Brain microvascular endothelial cell (primary cell): ENCODE measurements around the gene TOR2A.

ENCODE experiments used
- DNase-seq: peaks from one replicate; pipeline ENCODE4 v3.0.0-alpha.2; 2020
- H3K27ac ChIP-seq: fragments of 250-450 bp; sonication (Bioruptor Pico); 2 replicates; pipeline ENCODE4 v1.5.1; 2020; ENCODE audit warnings: mild to moderate bottlenecking, moderate library complexity
- H3K27me3 ChIP-seq: fragments of 250-450 bp; sonication (Bioruptor Pico); replicated peaks from 2 replicates; pipeline ENCODE4 v1.5.1; 2020; ENCODE audit warnings: mild to moderate bottlenecking
- H3K36me3 ChIP-seq: fragments of 250-450 bp; sonication (Bioruptor Pico); replicated peaks from 2 replicates; pipeline ENCODE4 v1.5.1; 2020; ENCODE audit warnings: mild to moderate bottlenecking
- H3K4me3 ChIP-seq: 2 replicates; pipeline ENCODE4 v1.5.1; 2011; ENCODE audit warnings: low read depth, mild to moderate bottlenecking, control low read depth, low read length, moderate library complexity
- in situ Hi-C: cut with HindIII; loops from 2 replicates; pipeline ENCODE4 v1.10.0; 2017; ENCODE audit warnings: low sequenced_read_pairs, low pct_ligation_motif_present
- TF ChIP-seq, protein P1 (sequence below): IDR thresholded peaks from 2 replicates; pipeline ENCODE4 v1.5.1; 2011; ENCODE audit warnings: low read depth, mild to moderate bottlenecking, moderate library complexity, low read length, control low read depth, inconsistent platforms; ENCODE audit errors: missing control alignments

TOR2A gene

DNA sequence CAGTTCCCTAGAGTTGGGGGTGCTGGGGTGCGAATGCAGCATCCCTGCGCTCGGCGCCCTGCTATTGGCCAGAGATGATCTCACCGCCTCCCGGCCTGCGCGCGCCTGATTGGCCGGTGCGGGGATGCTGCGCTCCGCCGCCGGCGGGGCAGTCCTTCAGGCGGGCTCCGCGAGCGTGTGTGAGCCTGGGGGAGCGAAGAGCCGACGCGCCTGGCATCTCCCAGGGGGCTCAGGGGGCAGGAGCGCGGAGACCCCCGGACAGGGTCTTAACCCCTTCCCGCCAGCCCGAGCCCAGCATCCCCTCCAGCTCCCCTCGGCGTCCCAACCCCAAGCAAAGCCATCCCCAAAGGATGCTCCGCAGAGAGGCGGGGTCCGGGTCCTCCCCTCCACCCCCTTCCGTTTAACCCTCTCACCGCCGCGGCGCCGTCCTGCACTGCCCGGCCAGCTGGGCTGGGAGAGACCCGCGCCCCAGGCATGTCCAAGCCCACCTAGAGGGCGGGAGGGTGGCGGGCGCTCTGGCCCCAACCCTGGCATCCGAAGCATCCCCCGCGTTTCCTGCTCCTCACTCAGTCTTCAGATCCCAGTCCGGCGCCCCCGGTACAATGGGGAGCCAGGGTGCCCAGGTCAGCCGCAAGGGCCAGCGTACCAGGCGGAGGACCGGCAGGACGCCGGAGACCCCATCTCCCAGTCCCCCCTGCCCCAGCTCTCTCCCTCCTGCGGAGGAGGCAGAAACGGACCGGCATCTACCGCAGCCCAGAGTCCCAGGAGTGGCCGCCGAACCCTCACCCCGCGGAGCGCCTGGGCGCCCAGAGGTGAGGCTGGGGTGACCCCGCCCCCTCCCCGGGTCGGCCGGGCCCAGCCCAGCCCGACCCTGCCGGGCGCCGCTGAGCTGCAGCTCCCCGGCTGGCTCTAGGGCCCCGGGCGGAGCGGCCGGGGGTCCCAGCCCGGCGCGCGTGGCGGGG, 19.3 kb upstream of the TOR2A start:
- DNase-seq: no peak
- Histone ChIP-seq H3K27ac (no peak overlapping the region), H3K36me3 (no peaks in the 10 kb centered on the region), H3K4me3 (no peak overlapping the region), H3K27me3 (no peaks in the 10 kb centered on the region)
- in situ Hi-C loops: loop anchor here (25.0 kb wide), 1 partner anchor 108 kb away; the partner anchor contains the start of gene ENG
- TF ChIP-seq, protein P1, sequence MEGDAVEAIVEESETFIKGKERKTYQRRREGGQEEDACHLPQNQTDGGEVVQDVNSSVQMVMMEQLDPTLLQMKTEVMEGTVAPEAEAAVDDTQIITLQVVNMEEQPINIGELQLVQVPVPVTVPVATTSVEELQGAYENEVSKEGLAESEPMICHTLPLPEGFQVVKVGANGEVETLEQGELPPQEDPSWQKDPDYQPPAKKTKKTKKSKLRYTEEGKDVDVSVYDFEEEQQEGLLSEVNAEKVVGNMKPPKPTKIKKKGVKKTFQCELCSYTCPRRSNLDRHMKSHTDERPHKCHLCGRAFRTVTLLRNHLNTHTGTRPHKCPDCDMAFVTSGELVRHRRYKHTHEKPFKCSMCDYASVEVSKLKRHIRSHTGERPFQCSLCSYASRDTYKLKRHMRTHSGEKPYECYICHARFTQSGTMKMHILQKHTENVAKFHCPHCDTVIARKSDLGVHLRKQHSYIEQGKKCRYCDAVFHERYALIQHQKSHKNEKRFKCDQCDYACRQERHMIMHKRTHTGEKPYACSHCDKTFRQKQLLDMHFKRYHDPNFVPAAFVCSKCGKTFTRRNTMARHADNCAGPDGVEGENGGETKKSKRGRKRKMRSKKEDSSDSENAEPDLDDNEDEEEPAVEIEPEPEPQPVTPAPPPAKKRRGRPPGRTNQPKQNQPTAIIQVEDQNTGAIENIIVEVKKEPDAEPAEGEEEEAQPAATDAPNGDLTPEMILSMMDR: no peak

DNA sequence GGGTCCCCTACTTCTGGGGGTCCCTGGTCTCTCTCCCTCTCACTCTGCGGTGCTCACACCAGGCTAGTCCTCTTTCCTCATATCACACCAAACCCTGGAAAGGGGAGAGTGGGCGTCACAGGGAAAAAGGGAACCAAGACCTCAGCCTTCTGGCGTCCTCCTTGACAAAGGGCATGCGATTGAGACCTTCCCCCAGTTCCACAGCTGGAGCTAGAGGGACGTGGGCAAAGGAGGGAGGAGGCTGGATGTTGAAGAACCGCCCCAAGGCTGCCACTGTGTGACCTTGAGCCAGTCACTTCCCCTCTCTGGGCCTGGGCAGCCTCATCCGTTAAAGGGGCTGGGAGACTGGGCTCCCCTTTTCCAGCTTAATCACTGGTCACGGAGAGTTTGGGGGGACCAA, 18.5 kb upstream of the TOR2A start:
- no peaks in the 10 kb centered on the region for H3K36me3 ChIP-seq
- TF ChIP-seq, protein P1: no peak
- H3K27me3 ChIP-seq: no peaks in the 10 kb centered on the region
- no peak overlapping the region for H3K4me3 ChIP-seq
- no peak for DNase-seq
- H3K27ac ChIP-seq: no peak overlapping the region
- in situ Hi-C loops: loop anchor here (25.0 kb wide), 1 partner anchor 109 kb away; the partner anchor contains the start of gene ENG

DNA sequence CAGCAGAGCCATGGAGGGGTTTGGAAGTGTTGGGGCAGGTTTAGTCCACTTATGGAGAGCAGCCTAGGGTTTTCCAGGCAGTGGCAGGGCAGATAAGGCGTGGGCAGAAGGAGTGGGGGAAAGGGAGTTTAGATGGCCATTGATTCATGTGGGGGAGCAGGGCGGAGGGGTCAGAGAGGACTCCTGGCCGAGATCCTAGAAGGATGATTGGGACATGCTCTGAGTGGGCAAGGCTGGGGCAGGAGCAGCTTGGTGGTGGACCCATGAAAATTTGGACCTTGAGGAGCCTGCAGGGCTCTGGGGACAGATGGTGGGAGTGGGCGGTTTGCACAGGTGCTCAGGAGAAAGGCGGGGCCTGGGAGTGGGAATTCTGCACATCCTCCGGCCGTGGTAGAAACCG, 18.1 kb upstream of the TOR2A start:
- in situ Hi-C loops: loop anchor here (25.0 kb wide), 1 partner anchor 109 kb away; the partner anchor contains the start of gene ENG
- DNase-seq: no peak
- Histone ChIP-seq H3K36me3 (no peaks in the 10 kb centered on the region), H3K27me3 (no peaks in the 10 kb centered on the region), H3K27ac (no peak overlapping the region), H3K4me3 (no peak overlapping the region)
- TF ChIP-seq, protein P1: no peak

DNA sequence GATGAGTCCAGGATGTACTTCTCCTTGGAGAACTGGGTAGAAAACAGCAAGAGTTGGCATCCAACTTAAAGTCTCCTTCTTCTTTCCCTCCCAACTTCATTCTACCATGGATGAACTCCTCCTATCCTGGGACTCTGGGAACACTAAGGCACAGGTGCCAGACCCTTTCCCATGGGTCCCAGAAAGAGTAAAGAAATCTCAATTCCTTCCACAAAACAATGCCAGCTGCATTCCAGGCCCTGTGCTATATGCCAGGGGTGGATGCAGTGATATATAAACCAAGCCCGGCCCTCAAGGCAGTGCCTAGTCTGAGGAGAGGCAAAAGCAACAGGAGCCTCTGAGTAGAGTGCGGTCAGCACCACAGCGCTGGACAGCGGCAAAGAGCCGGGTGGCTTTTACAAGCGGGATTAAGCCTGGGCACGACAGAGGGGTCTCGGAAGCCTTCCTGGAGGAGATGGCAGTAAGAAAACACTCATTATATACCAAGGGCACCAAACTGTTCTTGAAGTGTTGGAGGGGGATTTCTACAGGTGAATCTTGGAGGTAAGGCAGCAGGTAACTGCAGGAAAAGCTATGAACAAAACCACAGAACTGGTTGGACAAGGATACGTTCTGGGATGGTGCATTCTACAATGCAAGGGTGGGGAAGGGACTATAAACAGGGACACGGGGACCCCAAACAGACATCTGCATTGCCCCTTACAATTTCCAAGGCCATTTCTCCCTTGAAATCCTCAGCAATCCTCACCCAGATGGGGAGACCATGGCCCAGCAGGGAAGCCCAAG, 16.4 kb upstream of the TOR2A start:
- no peaks in the 10 kb centered on the region for H3K27me3 ChIP-seq
- peak; percentile 27 for DNase-seq
- H3K36me3 ChIP-seq: no peaks in the 10 kb centered on the region
- H3K4me3 ChIP-seq: no peak overlapping the region
- TF ChIP-seq, protein P1: no peak
- no peak overlapping the region for H3K27ac ChIP-seq
- in situ Hi-C loops: loop anchor here (25.0 kb wide), 1 partner anchor 111 kb away; the partner anchor contains the start of gene ENG

DNA sequence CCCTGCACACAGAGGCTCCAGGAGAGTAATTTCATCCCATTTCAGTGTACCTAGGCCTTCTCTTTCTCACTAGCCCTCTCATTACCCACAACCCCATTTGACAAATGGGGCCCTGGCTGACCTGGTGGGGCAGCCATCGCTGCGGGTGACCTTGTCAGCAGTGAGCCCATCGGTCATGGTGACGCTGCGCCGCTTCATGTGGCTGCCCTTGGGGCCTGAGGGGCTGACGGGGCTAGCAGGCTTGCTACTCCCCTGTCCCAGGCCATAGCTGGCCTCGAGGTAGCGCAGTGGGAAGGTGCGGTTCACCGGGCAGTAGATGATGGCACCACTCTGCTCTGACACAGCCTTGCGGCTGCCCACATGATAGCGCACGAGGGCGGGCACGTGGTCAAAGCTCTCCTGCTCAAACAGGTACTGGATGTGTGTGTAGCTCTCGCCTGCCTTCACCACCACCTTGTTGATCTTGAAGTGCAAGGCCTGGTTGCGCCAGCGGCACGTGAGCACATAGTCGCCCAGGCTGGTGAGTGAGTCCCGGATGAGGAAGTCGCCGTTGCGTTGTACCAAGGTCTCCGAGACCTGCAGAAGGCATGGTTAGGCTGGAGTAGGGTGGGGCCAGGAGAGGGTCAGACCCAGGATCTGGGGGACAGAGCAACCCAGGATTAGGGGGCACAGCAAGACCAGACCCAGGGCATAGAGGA, 14.1 kb upstream of the TOR2A start:
- no peaks in the 10 kb centered on the region for H3K36me3 ChIP-seq
- in situ Hi-C loops: no loop called here
- DNase-seq: no peak

More for the DNA sequence above, 14.1 kb upstream of the TOR2A start:
- TF ChIP-seq, protein P1: no peak
- Histone ChIP-seq H3K27ac (no peak overlapping the region), H3K4me3 (no peak overlapping the region), H3K27me3 (no peaks in the 10 kb centered on the region)
